GM19455 (cell line): Measurements from ENCODE around the gene NDUFS4.
"Not testable (repeated sequence)": the region's sequence is repeated elsewhere in the genome, so short reads cannot be mapped to it uniquely, and the experiment has no call there.

Source experiments
- ATAC-seq: cut with Tn5 transposase; IDR thresholded peaks from one replicate; pipeline ENCODE4 v1.9.1; 2021; ENCODE audit not compliant: unreplicated experiment

Gene NDUFS4

DNA sequence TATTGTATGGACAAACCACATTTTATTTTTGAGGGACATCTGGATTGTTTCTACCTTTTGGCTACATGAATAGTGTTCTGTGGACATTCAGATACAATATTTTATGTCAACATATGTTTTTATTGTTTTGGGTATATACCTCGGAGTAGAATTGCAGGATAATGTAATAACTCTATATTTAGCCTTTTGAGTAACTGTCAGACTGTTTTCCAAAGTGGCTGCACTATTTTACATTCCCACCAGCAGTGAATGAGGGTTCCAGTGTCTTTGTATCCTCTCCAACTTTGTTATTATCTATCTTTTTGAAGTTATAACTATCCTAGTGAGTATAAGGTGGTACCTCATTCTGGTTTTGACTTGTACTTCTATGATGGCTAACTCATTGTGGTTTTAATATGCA lies 11.0 kb downstream of the NDUFS4 start:
- no peak for ATAC-seq

DNA sequence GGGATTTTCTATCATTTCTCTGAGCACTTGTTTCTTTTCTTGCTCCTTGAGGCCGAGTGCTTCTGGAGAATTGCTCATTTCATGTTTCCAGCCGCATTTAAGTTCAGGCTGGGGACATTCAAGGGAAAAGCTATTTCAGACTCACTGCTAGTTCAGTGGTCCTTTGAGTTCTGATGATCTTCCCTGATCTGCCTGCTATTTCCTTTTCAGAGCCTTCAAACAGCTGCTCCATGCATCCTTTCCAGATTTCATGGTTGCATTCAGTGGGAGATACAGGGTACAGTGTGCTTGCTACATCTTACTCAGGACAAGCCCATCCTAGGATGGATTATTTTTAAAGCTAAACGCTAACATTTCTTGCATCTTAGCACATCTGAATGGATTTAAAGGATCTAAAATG lies 14.7 kb downstream of the NDUFS4 start:
- no peak for ATAC-seq

DNA sequence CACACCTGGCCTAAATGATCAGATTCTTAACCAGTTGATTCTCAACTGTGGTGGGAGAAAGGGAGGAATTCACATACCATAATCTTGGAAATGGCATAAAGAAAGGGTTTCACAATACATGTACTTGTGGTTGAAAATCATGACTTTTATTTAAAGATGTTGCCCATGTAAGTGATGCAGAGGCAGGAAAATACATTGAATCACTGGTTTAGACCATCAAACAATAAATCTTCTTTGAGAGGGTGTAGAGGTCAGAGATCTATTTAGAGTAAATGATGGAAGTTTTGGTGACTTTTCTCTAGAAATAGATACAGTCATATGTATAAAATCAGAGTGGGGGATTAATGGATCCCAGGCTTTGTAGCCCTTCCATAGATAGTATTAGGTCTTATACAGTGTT lies 15.4 kb downstream of the NDUFS4 start:
- ATAC-seq: no peak

DNA sequence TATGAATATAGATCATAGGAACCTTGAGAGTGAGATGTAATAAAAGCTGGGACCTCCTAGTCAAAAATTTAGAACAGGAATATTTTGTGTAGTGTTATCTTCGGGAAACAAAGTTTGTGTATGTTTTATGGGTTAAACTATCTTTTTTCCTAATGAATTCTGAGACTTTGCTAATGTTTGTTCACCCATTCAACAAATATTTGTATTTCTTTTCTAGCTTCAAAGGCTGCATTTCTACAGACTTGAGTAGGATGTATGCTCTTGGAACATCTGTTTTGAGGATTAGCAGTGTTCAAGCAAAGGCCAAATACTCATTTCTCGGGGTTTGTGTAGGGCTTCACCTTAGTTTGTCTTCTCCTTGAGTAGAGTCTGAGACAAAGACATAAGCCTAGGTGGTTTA lies 16.2 kb downstream of the NDUFS4 start:
- ATAC-seq: no peak

DNA sequence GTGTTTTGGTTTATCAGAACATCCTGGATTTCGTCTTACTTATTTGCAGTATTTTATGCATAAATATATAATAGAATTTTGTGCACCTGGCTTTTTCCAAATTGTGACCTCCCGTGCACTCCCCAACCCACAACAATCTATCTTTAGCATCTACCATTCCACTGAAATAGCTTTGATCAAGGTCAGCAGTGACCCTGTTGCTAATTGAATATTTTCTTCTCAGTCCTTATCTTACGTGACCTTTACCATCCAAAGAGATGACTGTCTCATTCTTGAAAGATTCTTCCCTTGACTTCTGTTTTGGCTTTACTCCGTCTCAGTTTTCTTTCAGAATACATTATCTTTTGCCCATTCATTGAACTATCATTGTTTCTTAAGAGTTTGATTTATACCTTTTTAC lies 18.4 kb downstream of the NDUFS4 start:
- ATAC-seq: no peak

DNA sequence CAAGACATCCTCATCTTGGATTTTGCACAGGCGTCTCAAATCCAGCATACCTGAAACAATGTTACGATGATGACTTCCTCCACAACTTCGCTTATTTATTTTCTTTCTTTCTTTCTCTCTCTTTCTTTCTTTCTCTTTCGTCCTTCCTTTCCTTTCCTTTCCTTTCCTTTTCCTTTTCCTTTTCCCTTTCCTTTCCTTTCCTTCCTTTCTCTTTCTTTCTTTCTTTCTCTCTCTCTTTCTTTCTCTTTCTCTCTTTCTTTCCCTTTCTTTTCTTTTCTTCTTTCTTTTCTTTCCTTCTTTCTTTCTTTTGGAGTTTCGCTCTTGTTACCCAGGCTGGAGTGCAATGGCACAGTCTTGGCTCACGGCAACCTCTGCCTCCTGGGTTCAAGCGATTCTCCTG lies 20.1 kb downstream of the NDUFS4 start:
- no peak for ATAC-seq

DNA sequence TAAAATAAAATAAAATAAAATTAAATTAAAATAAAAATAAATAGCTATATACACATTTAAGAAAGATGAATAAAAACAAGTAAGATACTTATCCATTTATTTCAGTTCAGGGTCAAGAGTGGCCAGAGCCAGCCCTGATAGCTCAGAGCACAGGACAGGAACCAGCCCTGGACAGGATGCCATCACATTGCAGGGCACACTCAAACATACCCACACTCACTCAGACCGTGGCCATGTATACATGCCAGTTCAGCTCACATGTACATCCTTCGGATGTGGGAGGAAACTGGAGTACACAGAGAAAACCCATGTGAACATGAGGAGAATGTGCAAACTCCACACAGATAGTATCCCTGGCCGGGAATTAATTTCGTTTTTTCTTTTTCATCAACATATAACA lies 21.8 kb downstream of the NDUFS4 start:
- ATAC-seq: no peak

DNA sequence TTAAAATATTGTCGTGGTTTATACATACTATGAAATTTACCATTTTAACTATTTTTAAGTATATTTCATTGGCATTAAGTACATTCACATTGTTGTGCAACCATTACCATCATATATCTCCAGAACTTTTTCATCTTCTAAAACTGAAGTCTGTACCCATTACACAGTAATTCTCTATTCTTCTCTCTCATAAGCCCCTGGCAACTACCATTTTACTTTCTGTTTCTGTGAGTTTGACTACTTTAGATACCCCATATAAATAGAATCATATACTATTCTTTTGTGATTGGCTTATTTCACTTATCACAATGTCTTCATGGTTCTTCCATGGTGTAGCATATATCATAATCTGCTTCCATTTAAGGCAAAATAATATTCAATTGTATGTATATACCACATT lies 30.3 kb downstream of the NDUFS4 start:
- no peak for ATAC-seq

DNA sequence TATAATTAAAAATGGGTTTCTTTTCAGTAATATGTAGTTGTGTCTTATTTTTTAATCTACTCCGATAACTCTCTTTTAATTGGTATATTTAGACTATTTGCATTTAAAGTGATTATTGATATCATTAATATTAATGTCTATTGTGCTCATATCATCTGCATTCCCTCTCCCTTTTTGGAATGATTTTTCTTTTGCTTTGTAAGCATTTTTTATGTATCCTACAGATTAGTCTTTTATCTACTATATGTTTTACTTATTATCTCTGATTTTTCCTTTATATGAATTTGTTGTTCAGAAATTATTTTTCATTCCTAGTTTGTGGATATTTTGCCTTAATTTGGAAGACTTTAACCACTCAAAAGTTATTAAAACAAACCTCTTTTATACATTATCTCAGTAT lies 34.0 kb downstream of the NDUFS4 start:
- no peak for ATAC-seq

DNA sequence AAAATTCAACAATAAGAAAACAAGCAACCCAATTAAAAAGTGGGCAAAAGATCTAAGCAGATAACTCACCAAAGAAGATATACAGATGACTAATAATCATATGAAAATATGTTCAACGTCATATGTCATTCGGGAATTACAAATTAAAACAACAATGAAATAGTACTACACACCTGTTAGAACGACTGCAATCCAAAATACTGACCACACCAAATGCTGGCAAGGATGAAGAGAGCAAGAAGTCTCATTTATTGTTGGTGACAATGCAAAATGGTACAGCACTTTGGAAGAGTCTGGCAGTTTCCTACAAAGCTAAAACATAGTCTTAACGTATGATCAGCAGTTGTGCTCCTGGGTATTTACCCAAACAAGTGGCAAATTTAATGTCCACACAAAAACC lies 37.5 kb downstream of the NDUFS4 start:
- ATAC-seq: no peak

DNA sequence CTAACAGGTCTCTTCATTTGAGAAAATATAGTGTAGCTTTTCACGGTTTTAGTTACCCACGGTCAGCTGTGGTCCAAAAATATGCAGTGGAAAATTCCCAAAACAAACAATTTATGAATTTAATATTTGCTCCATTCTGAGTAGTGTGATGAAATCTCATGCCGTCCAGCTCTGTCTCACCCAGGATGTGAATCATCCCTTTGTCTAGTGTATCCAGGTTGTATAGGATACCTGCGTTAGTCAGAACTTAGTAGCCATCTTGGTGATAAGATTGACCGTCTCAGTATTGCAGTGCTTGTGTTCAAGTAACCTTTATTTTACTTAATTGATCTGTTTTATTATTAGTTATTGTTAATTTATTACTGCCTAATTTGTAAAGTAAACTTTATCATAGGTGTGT lies 41.1 kb downstream of the NDUFS4 start:
- no peak for ATAC-seq

DNA sequence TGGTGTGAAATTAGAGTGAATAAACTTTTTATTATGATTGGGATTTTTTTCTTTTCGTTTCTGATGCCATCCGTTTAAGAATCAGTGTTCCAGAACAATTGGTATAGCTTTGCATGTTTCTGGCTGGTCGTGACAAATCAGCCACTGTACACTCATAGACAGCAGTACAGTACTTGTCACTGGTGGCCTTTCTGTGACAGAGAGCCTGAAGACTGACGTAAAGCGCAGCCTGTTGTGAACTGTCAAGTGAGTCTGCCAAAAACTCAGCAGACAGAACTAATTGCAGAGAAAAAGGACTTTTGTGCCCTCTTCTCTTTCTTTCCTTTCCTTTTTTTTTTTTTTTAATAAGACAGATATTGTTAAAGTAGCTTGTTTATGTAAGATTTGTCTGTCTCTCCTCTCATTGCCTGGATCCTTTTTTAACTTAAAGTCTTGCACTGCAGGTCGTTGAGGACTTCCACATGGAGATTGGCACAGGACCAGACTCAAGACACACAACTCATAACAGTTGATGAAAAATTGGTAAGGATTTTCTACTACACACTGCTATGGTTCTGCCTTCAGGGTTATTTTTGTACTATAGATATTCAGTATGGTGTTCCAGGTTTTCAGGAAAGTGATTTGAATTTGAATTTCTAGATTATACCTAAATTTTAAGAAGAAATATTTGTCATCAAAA lies 42.7 kb downstream of the NDUFS4 start:
- no peak for ATAC-seq

DNA sequence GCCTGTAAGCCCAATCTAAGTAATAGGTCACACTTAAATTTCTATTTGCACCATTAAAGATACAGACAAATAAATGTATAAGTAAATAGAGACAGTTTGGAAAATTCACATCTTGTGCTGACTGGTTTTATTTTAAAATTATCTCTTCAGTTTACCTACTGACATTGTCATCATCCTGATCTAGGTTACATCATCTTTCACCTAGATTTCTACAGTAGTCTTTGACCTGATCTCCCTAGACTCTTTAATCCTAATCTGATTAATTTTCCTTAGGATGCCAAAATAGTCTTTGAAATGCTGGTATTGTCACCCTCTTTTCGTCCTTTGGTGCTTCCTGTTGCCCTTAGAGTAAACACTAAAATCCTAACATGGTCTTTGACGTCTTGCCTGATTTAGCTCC lies 43.9 kb downstream of the NDUFS4 start:
- no peak for ATAC-seq

DNA sequence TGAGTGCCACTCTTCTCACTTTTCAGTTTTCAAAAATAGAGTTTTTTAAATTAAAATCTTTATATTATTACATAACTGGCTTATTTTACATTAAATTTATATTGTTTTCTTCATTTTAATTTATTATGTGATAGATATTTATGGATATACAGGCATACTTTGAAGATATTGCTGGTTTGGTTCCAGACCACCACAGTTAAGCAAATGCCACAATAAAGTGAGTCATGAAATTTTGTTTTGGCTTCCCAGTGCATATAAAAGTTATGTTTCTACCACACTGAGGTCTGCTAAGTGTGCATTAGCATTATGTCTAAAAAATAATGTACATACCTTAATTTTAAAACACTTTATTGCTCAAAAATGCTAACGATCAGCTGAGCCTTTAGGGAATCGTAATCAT lies 47.4 kb downstream of the NDUFS4 start:
- no peak for ATAC-seq

DNA sequence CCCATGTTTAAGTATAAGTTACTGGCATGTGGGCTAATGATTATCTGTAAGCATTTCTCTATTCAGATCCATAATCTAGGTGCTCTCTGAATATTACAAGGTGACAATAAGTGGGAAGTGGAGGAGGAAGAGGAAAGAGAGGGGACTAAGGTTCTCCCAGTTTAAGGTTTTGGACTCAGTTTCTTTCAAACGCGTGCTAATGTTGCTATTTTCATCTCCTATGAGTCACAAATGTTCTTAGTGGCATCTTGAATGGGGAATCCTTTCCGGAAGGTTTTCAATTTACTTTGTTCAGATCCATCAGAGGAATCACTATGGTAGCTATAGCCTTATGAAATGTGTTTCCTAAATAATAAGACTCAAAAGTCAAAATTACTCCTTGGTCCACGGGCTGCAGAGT lies 48.5 kb downstream of the NDUFS4 start:
- not testable (repeated sequence) for ATAC-seq

DNA sequence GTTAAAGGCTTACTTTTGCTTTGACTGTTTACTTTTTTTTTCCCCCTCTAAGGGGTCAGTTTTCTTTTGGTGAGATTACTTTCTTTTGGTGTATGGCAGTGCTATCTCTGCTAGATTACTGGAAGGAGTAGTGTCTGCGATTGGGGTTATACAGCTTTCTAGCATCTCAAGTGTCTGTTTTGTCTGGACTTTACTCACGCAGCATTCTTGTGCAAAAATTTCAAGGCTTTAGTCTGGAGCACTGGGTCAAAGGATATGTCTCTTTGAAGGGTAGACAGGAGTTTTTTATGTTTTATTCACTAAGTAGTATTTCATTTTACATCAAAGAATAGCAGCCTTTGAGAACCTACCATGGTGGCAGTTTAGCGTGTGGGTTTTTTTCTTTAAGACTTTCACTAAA lies 52.6 kb downstream of the NDUFS4 start:
- ATAC-seq: no peak

DNA sequence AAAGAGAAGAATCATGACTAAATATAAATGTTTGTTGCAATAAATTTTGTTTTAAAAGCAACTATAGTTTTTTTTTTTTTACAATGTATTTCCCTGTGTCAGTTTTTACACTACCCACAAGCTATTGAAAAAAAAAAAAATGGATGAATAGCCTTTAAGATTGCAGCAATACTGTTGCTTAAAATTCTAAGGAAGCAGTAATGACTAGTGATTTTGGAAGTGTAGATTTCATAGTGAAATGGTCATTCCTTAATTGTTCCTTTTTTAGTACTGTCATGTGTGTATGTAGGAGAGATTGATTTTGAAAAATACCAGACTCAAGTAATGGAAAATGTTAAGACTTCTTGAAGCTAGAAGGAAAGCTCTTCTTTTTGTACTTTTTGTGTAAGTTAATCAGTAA lies 53.1 kb downstream of the NDUFS4 start:
- no peak for ATAC-seq

DNA sequence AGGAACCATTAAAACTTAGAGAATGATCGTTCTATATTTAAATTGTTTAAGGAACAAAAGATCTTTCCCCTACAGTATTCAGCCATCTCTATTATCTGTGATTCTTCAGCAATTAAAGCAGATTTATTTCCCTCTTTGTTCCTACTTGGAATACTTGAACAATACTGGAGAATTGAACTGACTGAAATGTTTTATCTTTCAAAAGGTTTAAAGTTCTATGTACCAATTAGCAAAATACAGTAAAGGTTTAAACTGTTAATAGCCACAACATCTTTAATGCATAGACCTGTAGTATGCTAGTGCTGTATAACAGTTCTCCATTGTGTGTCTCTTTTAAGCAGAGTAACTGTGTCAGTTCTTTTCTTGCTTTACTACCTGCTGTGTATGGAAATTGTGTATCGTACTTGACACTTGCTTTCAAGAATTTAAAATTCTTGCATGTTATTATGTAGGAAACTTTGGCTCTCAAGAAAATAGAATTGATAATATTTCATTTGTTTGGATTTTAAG lies 54.0 kb downstream of the NDUFS4 start:
- ATAC-seq: no peak

DNA sequence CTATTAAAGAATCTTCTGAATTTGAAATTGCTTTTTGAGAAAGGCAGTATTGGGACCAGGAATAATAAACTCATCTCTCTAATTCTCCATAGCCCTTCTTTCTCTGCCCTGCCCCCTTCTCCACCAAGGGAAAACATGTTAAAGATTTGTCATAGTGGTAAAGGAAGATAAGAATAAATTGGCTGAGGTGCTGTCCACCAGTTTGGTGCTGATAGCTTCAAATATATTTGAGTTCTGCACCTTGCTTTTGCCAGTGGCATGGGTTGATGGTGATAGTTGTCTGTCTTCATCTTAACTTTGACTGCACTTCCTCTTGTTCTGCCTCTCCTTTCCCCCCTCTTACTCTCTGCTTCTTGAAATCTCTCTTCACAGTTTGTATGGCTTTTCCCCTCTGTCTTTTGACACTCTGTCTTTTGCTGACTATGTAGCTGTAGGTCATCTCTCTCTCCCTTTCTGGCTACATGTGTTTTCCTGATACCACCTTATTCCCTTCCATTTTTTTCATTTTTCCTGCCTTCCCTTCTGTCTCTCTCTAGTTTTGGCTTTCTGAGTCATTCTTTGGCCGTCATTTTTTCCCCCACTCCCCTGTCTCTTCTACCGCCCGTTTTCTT lies 56.6 kb downstream of the NDUFS4 start:
- ATAC-seq: no peak

DNA sequence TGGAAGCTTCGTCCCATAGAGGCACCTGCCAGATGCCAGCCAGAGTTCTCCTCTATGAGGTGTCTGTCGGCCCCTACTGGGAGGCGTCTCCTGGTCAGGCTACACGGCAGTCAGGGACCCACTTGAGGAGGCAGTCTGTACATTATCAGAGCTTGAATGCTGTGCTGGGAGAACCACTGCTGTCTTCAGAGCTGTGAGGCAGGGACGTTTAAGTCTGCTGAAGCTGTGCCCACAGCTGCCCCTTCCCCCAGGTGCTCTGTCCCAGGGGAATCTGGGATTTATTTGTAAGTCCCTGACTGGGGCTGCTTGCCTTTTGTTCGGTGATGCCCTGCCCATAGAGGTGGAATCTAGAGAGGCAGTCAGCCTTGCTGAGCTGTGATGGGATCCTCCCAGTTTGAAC lies 70.8 kb downstream of the NDUFS4 start:
- no peak for ATAC-seq

DNA sequence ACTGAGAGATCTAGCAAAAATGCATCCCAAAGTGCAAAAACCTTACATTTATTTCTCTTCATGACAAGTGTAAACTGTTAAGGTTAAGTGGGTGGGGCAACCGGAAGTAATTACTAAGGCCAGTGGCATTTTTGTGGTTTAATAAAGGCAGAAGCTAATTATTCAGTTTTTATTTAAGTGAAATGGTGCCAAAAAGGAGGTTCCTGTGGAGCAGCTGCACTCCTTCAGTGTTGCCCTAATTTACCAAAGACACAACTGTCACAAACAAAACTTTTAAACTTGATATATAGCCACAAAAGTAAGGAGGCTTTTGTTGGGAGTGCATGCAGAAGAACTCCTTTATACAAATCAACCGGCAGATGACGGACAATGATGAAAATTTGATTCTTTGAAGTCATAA lies 81.6 kb downstream of the NDUFS4 start:
- no peak for ATAC-seq

DNA sequence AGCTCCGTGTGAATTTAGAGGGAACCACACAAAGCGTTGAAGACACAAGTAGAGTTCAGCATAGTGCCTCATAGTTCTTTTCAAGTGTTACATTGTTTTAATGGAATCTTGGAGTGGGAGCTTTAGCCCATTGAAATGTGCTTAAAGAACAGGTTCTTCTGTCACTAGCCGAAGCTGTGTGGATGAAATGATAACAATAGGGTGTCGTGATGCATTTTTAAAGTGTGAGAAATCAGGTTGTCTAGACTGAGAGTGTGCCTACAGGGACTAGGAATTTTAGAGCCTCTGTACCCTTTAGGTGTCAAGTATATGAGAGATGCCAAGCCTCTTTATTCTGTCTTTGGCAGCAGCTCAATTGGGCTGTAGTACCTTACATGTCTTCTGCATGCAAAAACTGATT lies 83.0 kb downstream of the NDUFS4 start:
- ATAC-seq: no peak

DNA sequence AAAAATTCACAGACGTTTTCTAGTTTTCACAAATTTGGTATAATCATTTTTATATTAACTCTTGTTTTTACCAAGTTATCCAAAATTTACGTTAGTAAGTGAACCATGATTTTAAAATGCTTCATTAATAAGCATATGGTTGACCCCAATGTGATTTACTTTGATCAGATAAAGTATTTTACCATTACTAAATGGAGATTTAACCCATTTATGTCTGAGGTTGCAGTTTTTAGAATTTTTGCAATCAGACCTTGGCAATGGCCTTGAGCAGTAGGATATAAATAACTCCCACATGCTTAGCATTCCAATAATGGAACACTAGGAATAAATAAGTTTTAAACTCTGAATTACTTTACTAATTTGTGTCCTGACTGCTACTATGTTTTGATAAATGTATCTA lies 84.6 kb downstream of the NDUFS4 start:
- no peak for ATAC-seq
